ENCODE measurements around the gene PRKAG2. TPM values are rescaled to one million over a fixed set of nuclear protein-coding genes. Genes with fewer than 3 reads are reported as not detected.

PRKAG2 gene
- polyA plus RNA-seq, 1 of the 3 experiments (the other 2 are of a cell fraction) = 51.6 TPM

DNA sequence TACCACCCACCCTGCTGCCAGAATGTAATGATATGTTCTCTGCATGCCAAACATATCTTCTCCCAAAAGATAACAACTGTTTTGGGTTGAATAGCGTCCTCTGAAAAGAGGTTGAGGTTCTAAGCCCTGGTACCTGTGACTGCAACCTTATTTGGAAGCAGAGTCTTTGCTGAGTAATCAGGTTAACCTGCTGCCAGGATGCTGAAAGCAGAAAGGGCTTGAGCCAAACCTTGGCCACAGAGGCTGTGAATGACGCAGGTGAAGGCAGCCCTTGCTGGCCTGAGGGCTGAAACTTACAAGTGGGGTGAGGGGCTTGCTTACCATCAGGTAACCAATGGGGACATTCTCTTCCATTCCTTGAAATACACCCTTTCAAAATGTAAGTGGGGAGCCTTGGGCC is 205.4 kb downstream of the PRKAG2 start (continued):
- TF ChIP-seq, protein P1, sequence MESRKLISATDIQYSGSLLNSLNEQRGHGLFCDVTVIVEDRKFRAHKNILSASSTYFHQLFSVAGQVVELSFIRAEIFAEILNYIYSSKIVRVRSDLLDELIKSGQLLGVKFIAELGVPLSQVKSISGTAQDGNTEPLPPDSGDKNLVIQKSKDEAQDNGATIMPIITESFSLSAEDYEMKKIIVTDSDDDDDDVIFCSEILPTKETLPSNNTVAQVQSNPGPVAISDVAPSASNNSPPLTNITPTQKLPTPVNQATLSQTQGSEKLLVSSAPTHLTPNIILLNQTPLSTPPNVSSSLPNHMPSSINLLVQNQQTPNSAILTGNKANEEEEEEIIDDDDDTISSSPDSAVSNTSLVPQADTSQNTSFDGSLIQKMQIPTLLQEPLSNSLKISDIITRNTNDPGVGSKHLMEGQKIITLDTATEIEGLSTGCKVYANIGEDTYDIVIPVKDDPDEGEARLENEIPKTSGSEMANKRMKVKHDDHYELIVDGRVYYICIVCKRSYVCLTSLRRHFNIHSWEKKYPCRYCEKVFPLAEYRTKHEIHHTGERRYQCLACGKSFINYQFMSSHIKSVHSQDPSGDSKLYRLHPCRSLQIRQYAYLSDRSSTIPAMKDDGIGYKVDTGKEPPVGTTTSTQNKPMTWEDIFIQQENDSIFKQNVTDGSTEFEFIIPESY (IDR thresholded peaks at IDR 0.05; ENCODE audit: borderline replicate concordance, low read depth) = no peak
- TF ChIP-seq SMC3 (IDR thresholded peaks at IDR 0.05; ENCODE audit: low read depth, low read length) = no peak

DNA sequence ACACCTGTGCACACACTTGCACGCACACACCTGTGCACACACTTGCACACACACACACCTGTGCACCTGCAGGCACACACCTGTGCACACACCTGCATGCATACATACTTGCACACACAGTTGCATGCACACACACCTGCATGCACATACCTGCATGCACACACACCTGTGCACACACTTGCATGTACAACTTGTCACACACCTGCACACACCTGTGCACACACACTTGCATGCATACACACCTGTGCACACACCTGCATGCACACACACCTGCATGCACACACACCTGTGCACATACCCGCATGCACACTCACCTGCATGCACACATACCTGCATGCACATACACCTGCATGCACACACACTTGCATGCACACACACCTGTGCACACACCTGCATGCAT is 207.2 kb downstream of the PRKAG2 start:
- Histone ChIP-seq H2AFZ (ENCODE audit: low read depth) (no peak overlapping the region), H3K9ac (no peak overlapping the region), H3K9me2 (no peaks in the 10 kb centered on the region), H4K20me1 (ENCODE audit: insufficient read depth) (no peaks in the 10 kb centered on the region), H3K36me3 (replicated peaks in 1 of 2; ENCODE audit: control insufficient read depth in 1 of 2, insufficient read depth in 2 of 2, low read length in 1 of 2) (no peaks in the 10 kb centered on the region), H3K27me3 (ENCODE audit: insufficient read depth) (no peaks in the 10 kb centered on the region), H3F3A (replicated peaks; ENCODE audit: insufficient read depth) (peaks cover 12% of the 10 kb centered on the region), H3K4me2 (no peak overlapping the region), H3K27ac (ENCODE audit: low read depth in 2 of 2, low read length in 1 of 2) (no peak overlapping the region), H3K4me1 (ENCODE audit: control insufficient read depth in 1 of 2, insufficient read depth in 2 of 2, low read depth in 1 of 2, low read length in 1 of 2) (no peaks in the 10 kb centered on the region), H3K4me3 (ENCODE audit: low read depth in 2 of 2, low read length in 1 of 2) (no peak overlapping the region), H3K9me3 (no peaks in the 10 kb centered on the region), H3K79me2 (ENCODE audit: insufficient read depth) (no peaks in the 10 kb centered on the region)
- no peak for TF ChIP-seq POLR2AphosphoS5 (IDR thresholded peaks at IDR 0.05; ENCODE audit: low read depth, low read length)
- no peak for TF ChIP-seq RFX5 (IDR thresholded peaks at IDR 0.05; ENCODE audit: low read length)
- TF ChIP-seq TAF1 (IDR thresholded peaks at IDR 0.05; ENCODE audit: borderline replicate concordance, low read depth, low read length) = no peak
- TF ChIP-seq FOSL2 (IDR thresholded peaks at IDR 0.05; ENCODE audit: borderline replicate concordance, low read depth) = no peak
- TF ChIP-seq, protein P1 (IDR thresholded peaks at IDR 0.05; ENCODE audit: borderline replicate concordance, low read depth) = no peak
- no peak for TF ChIP-seq GABPA (IDR thresholded peaks at IDR 0.05; ENCODE audit: low read depth)
- TF ChIP-seq JUND (IDR thresholded peaks at IDR 0.05) = no peak
- TF ChIP-seq GATA2 (CRISPR knock-in tag; IDR thresholded peaks at IDR 0.05) = no peak
- TF ChIP-seq NRF1 (IDR thresholded peaks at IDR 0.05; ENCODE audit: low read depth, low read length) = no peak
- no peak for TF ChIP-seq SMC3 (IDR thresholded peaks at IDR 0.05; ENCODE audit: low read depth, low read length)
- TF ChIP-seq NFIC (IDR thresholded peaks at IDR 0.05; ENCODE audit: borderline replicate concordance) = no peak
- TF ChIP-seq, protein P2, sequence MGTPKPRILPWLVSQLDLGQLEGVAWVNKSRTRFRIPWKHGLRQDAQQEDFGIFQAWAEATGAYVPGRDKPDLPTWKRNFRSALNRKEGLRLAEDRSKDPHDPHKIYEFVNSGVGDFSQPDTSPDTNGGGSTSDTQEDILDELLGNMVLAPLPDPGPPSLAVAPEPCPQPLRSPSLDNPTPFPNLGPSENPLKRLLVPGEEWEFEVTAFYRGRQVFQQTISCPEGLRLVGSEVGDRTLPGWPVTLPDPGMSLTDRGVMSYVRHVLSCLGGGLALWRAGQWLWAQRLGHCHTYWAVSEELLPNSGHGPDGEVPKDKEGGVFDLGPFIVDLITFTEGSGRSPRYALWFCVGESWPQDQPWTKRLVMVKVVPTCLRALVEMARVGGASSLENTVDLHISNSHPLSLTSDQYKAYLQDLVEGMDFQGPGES (IDR thresholded peaks at IDR 0.05; ENCODE audit: low read depth, low read length) = no peak
- TF ChIP-seq CTCF (IDR thresholded peaks at IDR 0.05) = no peak
- no peak for TF ChIP-seq MXI1 (IDR thresholded peaks at IDR 0.05; ENCODE audit: low read depth, low read length)
- TF ChIP-seq MEF2A (IDR thresholded peaks at IDR 0.05; ENCODE audit: borderline replicate concordance, low read depth) = no peak
- no peak for TF ChIP-seq PBX3 (IDR thresholded peaks at IDR 0.05)
- no peak for TF ChIP-seq RCOR1 (IDR thresholded peaks at IDR 0.05; ENCODE audit: low read length)
- TF ChIP-seq EZH2phosphoT487 (IDR thresholded peaks at IDR 0.05; ENCODE audit: borderline replicate concordance, low read depth) = no peak
- TF ChIP-seq USF2 (IDR thresholded peaks at IDR 0.05; ENCODE audit: borderline replicate concordance, low read depth, low read length) = no peak
- no peak for DNase-seq
- 95% methylated on average over 2 of the region's 2 CpGs for WGBS (ENCODE audit: low lambda C conversion rate)
- ChIA-PET POLR2A (no interaction called here), CTCF (no interaction called here)
